ENCODE measurements around the gene AZI2. TPM values are rescaled to one million over a fixed set of nuclear protein-coding genes. Genes with fewer than 3 reads are reported as not detected.
A peak's percentile ranks its signal among the peaks of the same experiment; 100 is the strongest.

Gene AZI2
- total RNA-seq, 1 experiment from 2014 or later = 10.0 TPM

GRCh38 chr3:28301688-28302087, 46.9 kb downstream of the AZI2 start:
- peak; percentile 39 for DNase-seq (ENCODE audit: low spot score)

DNA sequence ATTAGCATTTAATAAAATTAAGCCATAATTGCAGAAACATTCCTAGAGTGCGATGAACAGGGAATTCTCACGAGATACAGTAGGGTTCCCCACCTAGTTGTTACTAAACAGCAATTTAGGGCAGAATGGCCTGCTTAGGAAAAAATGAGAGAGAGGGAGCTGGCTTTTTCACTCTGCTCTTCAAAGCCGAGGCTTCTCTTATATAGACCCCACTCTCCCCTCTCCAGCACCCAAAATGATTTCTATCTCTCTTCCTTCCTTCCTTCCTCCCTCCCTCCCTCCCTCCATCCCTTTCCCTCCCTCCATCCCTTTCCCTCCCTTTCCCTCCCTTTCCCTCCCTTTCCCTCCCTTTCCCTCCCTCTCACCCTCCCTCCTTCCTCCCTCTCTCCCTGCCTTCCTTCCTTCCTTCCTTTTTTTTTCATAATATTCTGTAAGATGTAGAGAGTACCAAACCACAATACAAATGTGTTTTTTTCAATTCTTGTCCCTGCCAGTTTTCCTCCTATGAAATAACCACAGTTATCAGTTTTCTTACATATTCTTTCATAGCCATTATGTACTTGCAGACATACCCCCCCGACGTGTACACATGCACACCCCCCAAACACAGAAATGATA, 48.2 kb downstream of the AZI2 start:
- DNase-seq (ENCODE audit: low spot score) = no peak

- DNase-seq (ENCODE audit: low spot score) = no peak
These were observed 48.9 kb downstream of the AZI2 start for GRCh38 chr3:28299705-28300104.

GRCh38 chr3:28295898-28296490, 52.6 kb downstream of the AZI2 start:
- DNase-seq (ENCODE audit: low spot score) = no peak

- no peak for DNase-seq (ENCODE audit: low spot score)
These were observed 53.8 kb downstream of the AZI2 start for GRCh38 chr3:28294667-28295413.

GRCh38 chr3:28292622-28293021, 56.0 kb downstream of the AZI2 start:
- DNase-seq (ENCODE audit: low spot score) = no peak

- no peak for DNase-seq (ENCODE audit: low spot score)
These were observed 57.0 kb downstream of the AZI2 start for GRCh38 chr3:28291577-28291976.

DNA sequence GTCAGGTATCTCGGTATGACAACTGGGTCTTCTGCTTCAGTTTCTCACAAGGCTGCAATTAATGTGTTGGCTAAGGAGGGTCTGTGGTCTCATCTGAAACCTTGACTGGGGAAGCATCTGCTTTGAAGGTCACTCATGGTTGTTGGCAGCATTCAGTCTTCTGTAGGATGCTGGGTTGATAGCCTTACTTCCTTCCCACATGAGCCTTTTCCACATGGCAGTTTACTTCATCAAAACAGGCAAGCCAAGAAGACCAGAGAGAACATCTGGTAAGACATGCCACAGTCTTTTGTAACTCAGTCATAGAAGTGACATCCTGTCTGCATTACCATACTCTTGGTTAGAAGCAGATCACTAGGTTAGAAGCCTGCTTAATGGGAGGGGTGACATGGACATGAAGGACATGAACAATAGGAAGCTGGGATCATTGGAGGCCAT, 57.7 kb downstream of the AZI2 start:
- DNase-seq (ENCODE audit: low spot score) = no peak

- no peak for DNase-seq (ENCODE audit: low spot score)
These were observed 61.6 kb downstream of the AZI2 start for GRCh38 chr3:28287046-28287445.

DNA sequence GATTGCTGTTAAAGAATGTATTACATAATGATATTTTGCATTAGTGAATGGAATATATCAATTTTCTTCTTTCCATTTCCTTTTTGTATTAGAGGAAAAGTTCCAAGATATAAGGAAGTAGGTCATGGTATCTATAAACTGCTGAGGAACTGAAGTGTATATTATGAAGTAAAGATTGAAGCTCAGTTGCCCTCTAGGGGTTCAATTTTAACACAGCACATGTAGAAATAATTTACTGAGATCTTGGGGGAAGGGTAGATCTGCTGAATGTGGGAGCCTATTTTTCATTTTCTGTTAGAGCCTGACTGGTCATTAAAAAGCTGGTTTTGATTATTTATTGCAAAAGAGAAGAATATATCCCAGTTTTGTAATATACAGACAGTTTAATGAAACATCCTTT, 62.0 kb downstream of the AZI2 start:
- peak; percentile 57 for DNase-seq (ENCODE audit: low spot score)

GRCh38 chr3:28280781-28281180, 67.8 kb downstream of the AZI2 start:
- no peak for DNase-seq (ENCODE audit: low spot score)

GRCh38 chr3:28279770-28280169, 68.9 kb downstream of the AZI2 start:
- DNase-seq (ENCODE audit: low spot score) = no peak

DNA sequence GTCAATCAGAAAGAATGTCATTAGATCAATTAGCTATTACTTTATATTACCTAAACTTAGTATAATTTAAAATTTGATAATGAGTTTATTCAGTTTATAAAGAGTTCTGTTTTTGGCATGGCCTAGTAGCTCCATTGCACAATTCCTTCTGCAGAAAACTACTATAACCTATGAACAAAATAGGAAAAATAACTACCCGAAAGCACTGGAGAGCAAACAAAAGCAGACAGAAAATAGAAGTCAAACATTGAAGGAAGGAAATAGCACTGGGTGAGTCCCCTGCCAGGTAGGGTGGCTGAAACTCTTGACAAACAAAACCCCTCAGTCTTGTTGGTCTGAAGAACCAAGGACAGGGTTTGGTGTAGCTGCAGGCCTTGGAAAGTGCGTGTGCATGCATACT, 69.7 kb downstream of the AZI2 start:
- DNase-seq (ENCODE audit: low spot score) = no peak

GRCh38 chr3:28273837-28274236, 74.8 kb downstream of the AZI2 start:
- DNase-seq (ENCODE audit: low spot score) = no peak

Other genes with a start within 250 kb of the AZI2 start
- gene CMC1, start 107.2 kb downstream of the AZI2 start, total RNA-seq (2014; rRNA removed; shearing (Covaris generic)) = 4.4 and 4.6 TPM in 2 replicates
- gene ZCWPW2, start 103 bp downstream of the AZI2 start, total RNA-seq (2014; rRNA removed; shearing (Covaris generic)) = 0.51 TPM in 1 of 2 replicates, not detected in the other